Sigmoid colon (tissue), 3 donors: ENCODE measurements around the gene LOXL3.

Experiments used
- POLR2A ChIP-seq, 2 donors: fragments of 450-650 bp; IDR thresholded peaks; one replicate each; pipeline ENCODE4 v1.6.1; 2016; ENCODE audit warnings: antibody characterized with exemption in 2 of 2, mild to moderate bottlenecking in 2 of 2, moderate library complexity in 2 of 2
- TF ChIP-seq, protein P1 (sequence below), 4 experiments: fragments of 450-650 bp in 3 of 4; fragments of 200-600 bp in 1 of 4; IDR thresholded peaks; one replicate each; pipeline ENCODE4 v1.5.1; 2016 to 2019; ENCODE audit warnings: antibody characterized with exemption in 4 of 4, mild to moderate bottlenecking in 3 of 4, moderate library complexity in 2 of 4

DNA sequence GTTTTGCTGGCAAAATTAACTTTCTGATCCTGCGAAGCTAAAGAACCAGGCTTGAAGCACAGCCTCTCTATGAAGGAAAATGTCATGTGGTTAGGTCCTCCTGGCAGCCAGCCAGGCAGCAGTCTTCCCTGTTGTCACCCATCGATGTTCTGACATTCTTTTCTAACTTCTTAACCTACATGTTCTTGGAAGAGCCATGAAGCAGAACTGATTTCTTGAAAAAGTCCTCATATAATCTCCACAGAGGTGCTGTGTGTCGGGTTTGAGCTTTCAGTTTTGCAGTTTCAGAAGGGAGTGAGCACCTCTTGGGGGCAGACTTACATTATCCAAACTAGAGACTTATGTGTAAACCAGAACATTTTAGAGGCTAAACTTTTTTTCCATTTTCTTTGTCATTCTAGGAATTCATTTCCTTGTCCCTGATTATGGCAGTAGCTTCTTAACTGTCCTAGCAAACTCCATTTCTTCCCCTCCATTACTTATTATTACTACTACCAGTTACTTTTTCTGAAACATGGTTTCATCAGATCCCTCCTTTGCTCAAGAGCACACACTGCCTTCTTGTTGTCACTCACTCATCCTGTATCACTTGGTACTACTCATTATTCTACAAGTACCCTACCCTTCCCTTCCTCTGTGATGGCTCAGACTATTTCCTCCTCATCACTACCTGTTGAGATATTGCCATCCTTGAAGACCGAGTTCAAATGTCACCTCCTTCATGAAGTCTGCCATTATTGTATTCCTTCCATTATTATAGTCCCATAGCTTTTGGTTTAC is 31.9 kb upstream of the LOXL3 start:
- TF ChIP-seq, protein P1, sequence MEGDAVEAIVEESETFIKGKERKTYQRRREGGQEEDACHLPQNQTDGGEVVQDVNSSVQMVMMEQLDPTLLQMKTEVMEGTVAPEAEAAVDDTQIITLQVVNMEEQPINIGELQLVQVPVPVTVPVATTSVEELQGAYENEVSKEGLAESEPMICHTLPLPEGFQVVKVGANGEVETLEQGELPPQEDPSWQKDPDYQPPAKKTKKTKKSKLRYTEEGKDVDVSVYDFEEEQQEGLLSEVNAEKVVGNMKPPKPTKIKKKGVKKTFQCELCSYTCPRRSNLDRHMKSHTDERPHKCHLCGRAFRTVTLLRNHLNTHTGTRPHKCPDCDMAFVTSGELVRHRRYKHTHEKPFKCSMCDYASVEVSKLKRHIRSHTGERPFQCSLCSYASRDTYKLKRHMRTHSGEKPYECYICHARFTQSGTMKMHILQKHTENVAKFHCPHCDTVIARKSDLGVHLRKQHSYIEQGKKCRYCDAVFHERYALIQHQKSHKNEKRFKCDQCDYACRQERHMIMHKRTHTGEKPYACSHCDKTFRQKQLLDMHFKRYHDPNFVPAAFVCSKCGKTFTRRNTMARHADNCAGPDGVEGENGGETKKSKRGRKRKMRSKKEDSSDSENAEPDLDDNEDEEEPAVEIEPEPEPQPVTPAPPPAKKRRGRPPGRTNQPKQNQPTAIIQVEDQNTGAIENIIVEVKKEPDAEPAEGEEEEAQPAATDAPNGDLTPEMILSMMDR (IDR thresholded peaks at IDR 0.05): no peak
- TF ChIP-seq POLR2A (IDR thresholded peaks at IDR 0.05): no peak
